Retinal pigment epithelial cell (primary cell): Measurements from ENCODE around the gene NECTIN3.

Source experiments
- DNase-seq: peaks from one replicate; pipeline ENCODE4 v3.0.0-alpha.2; 2010; ENCODE audit warnings: low read depth
- H3K4me3 ChIP-seq: 2 replicates; pipeline ENCODE4 v1.5.1; 2011; ENCODE audit warnings: mild to moderate bottlenecking, low read length, control low read depth, moderate library complexity
- TF ChIP-seq, protein P1 (sequence below): conservative IDR thresholded peaks from 2 replicates; pipeline ENCODE4 v1.5.1; 2011; ENCODE audit warnings: low read depth, low read length, control low read depth, inconsistent platforms

The NECTIN3 gene

DNA sequence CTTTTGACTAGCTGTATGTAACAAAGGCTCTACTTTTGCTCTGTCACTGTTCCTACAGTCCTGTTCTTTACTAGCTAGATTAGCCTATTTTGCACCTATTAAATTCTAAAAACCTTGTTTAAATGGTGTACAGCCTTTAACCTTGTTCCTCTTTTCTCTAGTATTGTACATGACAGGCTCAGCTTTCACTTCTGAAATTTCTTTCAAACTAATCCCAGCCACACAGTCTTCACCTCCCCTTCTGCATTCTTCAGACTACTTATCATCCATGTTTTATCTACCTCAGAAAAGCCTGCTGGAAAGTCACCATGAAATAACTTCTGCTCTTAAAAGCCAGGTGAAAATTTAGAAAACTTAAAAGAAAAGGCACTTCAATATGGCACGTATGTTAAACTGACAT, 122.4 kb downstream of the NECTIN3 start:
- no peak for DNase-seq
- TF ChIP-seq, protein P1, sequence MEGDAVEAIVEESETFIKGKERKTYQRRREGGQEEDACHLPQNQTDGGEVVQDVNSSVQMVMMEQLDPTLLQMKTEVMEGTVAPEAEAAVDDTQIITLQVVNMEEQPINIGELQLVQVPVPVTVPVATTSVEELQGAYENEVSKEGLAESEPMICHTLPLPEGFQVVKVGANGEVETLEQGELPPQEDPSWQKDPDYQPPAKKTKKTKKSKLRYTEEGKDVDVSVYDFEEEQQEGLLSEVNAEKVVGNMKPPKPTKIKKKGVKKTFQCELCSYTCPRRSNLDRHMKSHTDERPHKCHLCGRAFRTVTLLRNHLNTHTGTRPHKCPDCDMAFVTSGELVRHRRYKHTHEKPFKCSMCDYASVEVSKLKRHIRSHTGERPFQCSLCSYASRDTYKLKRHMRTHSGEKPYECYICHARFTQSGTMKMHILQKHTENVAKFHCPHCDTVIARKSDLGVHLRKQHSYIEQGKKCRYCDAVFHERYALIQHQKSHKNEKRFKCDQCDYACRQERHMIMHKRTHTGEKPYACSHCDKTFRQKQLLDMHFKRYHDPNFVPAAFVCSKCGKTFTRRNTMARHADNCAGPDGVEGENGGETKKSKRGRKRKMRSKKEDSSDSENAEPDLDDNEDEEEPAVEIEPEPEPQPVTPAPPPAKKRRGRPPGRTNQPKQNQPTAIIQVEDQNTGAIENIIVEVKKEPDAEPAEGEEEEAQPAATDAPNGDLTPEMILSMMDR = no peak
- no peak overlapping the region for H3K4me3 ChIP-seq

DNA sequence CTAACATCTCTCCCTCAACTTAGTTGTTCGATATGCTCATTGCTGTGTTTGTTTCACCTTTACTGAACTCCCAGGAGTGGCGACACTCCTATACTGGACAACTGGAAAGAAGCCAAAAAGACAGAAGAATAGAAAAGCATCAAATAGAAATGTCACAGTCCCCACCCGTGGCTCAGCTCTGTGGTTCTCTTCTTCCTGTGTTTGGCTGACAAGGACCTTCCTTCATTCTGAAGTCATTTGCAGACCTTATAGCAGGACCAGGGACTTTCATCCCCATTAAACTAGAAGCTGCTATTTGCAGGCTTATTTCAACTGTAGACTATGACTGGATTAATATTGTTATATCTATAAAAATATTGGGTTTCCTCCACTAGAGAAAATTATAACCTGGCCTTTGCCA, 125.9 kb downstream of the NECTIN3 start:
- H3K4me3 ChIP-seq = no peak overlapping the region
- no peak for DNase-seq
- TF ChIP-seq, protein P1 = no peak

DNA sequence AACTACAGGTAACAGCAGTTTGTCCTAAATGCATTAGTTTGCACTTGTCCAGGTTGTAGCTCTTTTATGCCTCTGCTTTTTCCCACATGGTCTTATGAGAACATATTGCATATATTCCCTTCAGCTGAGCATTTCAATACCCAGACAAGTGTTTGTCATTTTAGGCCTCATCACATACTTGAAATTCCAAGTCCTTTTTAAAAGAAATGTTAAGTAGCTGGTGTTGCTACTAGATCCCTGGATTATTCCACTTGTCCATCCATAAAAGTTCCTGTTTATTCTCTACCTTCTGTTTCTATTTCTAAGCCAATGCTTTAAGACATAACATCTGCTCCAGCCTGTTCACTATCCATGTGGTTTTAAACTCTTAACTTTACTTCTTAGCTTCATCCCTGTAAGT, 128.4 kb downstream of the NECTIN3 start:
- TF ChIP-seq, protein P1 = no peak
- DNase-seq = no peak

DNA sequence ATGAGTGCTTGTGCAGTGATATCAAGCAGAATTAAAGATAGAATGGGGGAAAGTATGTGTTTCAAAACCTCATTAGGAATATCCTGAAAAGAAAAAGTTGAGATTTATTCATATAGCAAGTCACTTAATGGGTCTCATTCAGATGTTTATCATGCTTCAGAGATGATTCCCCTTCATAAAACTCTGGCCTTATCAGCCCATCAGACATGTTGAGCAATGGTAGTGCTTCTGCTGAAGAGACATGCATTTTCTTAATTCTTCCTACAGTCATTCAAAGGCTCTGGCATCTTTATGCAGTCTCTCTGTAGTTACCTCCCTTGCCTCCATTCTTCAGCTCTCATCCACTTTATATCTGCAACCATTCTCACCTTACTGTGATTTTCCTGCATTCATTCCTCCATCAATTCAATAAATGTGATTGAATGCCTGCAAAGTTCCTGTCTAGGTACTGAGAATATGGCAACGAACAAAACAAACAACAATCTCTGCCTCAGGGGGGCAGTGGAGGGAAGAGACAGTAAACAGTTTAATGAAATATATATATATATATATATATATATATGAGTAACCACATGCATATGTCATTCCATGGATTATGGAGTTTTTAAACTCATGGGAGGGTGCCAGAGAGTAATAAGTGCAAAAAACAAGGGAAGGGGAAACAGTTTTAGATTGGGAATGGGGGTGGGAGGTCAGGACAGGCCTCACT, 138.5 kb downstream of the NECTIN3 start:
- TF ChIP-seq, protein P1 = peak; percentile 26
- H3K4me3 ChIP-seq = no peak overlapping the region
- DNase-seq = no peak

More for the DNA sequence above, 128.4 kb downstream of the NECTIN3 start:
- H3K4me3 ChIP-seq = no peak overlapping the region

DNA sequence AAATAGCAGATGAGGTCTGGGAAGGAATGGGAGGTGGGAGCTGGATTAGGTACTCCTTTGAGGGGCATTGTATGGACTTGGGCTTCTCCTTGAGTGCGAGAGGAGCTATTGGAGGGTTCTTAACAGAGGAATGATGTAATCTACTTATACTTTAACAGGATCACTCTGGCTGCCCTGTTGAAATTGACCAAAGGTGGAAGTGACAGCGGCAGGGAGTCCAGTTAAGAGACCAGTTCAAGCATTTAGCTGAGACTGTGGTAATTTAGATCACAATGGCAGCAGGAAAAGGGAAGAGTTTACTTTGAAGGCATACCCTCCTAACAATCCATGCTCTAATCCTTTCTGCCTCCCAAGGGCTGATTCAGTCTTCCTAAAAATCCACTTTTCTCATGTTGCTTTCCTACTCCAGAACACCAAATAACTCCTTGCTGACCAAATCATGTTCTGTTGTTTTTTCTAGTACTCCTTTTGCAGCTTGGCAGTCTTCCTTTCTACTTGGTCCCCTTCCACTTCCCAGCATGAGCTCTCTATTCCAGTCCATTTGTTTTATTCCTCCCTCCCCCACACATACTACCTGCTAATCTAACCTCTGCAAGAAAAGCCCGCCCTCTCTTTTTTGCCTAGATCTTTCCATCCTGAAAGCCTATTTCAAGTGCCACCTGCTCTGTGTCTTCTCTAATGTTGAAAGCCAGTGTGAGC, 139.4 kb downstream of the NECTIN3 start:
- no peak overlapping the region for H3K4me3 ChIP-seq
- TF ChIP-seq, protein P1 = no peak
- no peak for DNase-seq

DNA sequence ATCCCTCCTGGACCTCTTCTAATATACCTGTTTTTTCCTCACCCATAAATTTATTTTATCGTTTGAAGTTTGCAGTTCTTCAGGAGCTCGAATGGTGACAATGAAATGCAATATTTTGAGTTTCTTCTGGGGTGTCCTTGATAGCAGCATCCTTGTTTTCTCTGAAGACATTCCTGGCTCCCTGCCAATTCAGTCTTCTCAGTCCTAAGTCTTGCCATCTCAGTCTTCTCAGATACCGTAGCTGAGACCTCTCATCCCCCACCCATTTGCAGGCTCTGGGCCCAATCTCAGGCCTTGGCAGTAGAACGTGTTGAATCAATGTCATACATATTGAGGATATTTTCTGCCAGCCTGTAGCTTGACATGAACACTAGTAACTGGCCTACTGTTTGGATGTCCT, 140.9 kb downstream of the NECTIN3 start:
- no peak overlapping the region for H3K4me3 ChIP-seq
- no peak for DNase-seq
- TF ChIP-seq, protein P1 = no peak

DNA sequence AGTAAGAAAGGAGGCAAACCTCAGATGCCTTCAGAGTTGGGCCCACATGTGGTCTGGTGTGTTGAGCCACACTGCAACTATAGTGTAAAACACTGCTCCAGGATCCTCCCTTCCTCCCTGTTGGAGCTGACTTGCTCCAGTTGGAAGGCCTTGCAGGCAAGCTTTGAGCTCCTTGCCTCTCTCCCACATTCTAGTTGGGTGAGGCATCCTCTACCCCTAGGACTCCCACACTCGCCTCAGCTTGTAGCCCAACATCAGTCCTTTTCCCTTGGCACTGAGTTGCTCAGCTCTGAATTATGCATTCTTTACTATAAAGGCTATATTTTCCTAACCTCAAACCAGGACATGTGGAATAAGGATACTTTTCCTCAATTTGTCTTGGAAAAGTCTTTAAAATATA, 143.9 kb downstream of the NECTIN3 start:
- DNase-seq = no peak
- H3K4me3 ChIP-seq = no peak overlapping the region
- TF ChIP-seq, protein P1 = no peak
